ENCODE data around the gene WWOX.

WWOX gene

DNA sequence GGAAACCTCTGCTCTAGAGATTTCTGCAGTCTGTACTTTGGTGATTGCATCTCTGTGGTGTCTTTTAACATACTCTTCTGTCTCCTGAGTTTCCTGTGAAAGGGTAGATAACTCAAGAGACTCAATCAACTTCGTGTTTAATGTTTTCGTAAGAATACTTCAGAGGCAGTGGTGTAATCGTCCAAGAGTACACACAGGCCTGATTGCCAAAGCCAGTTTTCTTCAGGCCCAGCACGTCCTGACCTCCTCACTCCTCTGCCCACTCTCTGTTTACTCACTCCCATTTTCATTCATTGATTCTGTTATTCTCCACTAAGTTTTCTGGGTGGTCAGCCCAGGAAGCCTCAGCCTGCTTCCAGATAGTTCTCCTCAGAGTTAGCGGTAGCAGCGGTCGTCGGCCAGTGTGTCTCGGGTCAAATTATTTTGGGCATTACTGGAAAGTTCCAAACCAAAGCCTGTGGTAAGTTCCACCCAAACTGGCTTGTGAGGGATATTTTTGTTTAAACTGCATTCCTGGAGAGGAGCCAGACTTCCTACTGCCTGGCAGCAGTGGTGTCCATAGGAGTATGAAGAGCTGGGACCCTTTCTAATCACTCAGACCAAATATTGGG, 293.2 kb downstream of the WWOX start:
- TF ChIP-seq ZNF274 (IDR thresholded peaks at IDR 0.05; ENCODE audit: low read depth, low read length), result no peak
- H3K4me3 ChIP-seq (ENCODE audit: low read length), result no peak overlapping the region

DNA sequence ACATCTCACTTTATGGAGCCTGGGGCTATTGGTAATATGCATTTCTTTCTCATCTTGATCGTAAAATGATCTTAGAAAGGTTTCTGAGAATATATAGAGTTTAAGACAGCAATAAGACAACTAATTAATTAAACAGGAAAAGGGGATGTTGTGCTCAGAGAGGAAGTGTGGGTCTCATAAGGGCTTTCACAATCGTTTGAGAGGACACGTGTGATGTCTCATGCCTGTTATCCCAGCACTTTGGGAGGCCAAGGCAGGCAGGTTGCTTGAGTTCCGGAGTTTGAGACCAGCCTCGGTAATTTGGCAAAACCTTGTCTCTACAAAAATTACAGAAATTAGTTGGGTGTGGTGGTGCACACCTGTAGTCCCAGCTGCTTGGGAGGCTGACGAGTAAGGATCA, 295.6 kb downstream of the WWOX start:
- no peak overlapping the region for H3K4me3 ChIP-seq (ENCODE audit: low read length)
- TF ChIP-seq ZNF274 (IDR thresholded peaks at IDR 0.05; ENCODE audit: low read depth, low read length), result no peak

DNA sequence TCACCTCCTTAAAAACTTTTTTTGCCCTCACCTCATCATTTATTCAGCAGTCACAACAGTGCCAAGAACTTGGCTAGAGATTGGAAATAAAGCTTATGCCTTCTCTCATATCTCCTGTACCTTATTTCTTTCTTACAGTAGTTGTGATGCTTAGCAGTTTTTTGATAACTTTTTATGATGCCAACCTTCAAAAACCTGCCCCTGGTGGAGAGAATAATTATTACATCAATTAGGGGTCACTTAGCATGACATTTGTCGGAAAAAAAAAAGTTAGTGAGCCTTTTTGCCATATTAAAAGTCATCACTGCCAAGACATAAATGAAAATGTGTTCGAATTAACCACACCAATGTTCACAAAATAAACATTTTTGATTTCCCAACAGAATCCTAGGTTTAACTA, 296.6 kb downstream of the WWOX start:
- H3K4me3 ChIP-seq (ENCODE audit: low read length), result no peak overlapping the region
- no peak for TF ChIP-seq ZNF274 (IDR thresholded peaks at IDR 0.05; ENCODE audit: low read depth, low read length)

DNA sequence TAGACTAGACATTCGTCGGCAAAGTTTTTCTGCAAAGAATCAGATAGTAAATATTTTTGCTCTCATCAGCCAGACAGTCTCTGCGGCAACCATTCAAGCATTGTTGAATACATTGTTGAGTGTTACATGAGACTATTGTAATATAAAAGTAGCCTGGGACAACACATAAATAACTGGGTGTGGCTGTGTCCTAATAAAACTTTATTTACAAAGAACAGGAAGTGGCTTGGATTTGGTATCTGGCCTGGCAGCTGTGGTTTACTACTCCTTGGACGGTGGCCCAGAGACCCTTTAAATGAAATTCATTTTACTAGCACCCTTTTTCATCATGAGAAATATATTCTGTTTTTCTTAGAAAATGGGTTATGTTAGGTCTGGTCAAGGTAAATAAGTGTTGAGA, 297.2 kb downstream of the WWOX start:
- no peak for TF ChIP-seq ZNF274 (IDR thresholded peaks at IDR 0.05; ENCODE audit: low read depth, low read length)
- H3K4me3 ChIP-seq (ENCODE audit: low read length), result no peak overlapping the region

DNA sequence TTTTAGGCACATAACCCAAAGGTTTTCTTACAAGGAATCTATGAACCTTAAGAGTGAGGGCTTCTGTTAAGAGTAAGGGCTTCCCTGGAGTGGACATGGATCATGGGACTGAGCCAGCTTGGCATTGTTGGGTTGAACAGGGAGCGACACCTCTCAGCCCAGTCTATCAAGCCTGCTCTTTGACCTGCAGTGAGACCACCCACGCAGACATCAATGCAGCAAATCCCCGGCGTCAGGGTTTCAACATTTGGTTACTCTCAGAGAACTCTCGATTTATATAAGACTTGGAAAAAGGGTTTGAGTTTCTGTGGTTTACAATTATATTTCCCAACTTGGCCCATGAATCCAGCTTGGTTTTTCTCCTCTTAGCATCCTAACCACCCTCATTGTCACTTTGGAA, 299.9 kb downstream of the WWOX start:
- TF ChIP-seq ZNF274 (IDR thresholded peaks at IDR 0.05; ENCODE audit: low read depth, low read length), result no peak
- H3K4me3 ChIP-seq (ENCODE audit: low read length), result no peak overlapping the region

DNA sequence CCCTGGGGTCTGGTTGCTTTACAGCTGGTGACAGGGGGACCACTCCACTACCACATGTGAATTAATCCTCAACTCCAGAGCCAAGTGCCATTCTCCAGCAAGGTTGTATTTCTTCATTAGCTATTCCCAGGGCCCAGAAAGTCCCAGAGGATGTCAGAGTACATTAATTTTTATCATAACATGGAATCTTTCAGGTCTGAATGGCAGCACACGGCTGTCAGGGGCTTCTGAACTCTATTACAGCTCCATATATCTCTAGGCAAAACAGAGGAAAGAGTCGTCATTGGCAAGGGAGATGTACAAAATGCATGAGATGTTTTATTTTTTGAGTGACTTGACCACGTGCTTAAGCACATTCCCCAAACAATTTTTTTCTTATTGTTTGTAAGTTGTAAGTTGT, 303.4 kb downstream of the WWOX start:
- no peak overlapping the region for H3K4me3 ChIP-seq (ENCODE audit: low read length)
- no peak for TF ChIP-seq ZNF274 (IDR thresholded peaks at IDR 0.05; ENCODE audit: low read depth, low read length)

DNA sequence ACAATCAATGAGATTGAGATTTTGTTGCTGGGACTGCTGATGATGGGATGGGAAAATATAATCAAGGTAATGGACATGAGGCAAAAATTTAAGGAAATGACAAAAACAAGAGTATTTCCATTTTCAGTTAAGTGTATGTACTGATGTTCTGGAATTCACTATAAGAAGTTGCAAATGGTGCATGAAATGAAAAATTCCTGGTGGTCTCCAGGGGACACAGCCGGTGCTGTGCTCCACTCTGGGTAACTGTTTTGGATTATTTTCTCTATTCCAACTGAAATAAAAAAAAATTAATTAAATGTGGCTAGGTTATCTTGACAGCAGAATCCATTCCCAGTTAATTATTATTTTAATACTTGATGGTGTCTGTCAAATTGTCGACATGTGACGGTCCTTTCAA, 305.6 kb downstream of the WWOX start:
- H3K4me3 ChIP-seq (ENCODE audit: low read length), result no peak overlapping the region
- no peak for TF ChIP-seq ZNF274 (IDR thresholded peaks at IDR 0.05; ENCODE audit: low read depth, low read length)

DNA sequence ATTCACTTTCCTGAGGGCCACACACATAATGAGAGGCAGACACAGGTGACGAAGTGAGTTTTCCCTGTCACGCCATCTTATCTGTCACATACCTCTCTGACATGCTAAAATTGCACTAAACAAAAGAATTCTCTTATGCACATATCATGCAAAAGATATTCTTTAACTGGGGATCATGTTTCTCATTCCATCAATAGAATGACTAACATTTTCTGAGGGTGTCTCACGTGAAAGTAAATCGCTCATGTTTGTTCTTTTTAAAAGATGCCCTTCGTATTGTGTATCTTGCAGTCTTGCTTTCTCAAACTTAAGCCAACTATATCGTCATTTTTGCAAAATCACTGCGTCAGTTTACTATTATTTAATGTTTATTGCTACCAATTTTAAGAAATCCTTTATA, 306.4 kb downstream of the WWOX start:
- no peak for TF ChIP-seq ZNF274 (IDR thresholded peaks at IDR 0.05; ENCODE audit: low read depth, low read length)
- H3K4me3 ChIP-seq (ENCODE audit: low read length), result no peak overlapping the region

DNA sequence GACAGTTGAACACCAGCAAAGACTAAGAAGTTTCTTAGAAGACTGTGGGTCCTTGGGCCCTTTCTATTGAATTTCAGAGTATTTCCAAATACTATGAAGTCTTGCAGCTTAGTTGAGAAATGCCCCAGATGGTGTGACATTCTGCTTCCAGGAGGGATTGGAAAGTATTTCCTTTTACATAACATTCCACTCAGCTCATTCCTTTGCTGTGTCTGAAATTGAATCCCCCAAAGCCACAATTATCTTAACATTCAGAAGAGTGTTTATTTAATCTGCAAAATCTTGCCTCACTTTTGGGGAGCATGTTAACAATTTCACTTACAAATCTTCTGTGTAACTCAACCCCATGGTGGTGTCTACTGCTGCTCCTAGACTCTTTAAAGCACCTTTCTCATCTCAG, 307.7 kb downstream of the WWOX start:
- no peak for TF ChIP-seq ZNF274 (IDR thresholded peaks at IDR 0.05; ENCODE audit: low read depth, low read length)
- no peak overlapping the region for H3K4me3 ChIP-seq (ENCODE audit: low read length)

DNA sequence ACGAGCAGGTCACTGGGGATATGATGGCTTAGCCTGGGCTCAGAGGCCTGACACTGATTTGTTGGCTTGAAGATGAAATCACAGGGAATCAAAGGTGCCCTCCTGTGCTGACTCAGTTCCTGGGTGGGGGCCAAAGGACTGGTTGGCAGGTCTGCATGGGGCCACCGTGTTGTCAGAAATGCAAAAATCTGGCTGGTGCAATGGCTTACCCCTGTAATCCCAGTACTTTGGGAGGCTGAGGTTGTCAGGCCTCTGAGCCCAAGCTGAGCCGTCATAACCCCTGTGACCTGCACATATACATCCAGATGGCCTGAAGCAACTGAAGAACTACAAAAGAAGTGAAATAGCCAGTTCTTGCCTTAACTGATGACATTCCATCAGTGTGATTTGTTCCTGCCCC, 314.2 kb downstream of the WWOX start:
- H3K4me3 ChIP-seq (ENCODE audit: low read length), result no peak overlapping the region

DNA sequence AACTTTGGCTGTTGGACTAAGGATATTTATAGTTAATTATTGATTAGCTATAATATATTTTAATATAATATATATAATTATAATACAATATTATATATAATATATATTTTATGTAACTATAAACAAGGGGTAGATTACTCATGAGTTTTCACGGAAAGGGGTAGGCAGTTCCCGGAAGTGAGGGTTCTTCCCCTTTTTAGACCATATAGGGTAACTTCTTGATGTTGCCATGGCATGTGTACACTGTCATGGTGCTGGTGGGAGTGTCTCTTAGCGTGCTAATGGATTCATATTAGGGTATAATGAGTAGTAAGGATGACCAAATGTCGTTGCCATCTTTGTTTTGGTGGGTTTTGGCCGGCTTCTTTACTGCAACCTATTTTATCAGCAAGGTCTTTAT, 315.6 kb downstream of the WWOX start:
- H3K4me3 ChIP-seq (ENCODE audit: low read length), result no peak overlapping the region
- no peak for TF ChIP-seq ZNF274 (IDR thresholded peaks at IDR 0.05; ENCODE audit: low read depth, low read length)

More for the DNA sequence above, 314.2 kb downstream of the WWOX start:
- TF ChIP-seq ZNF274 (IDR thresholded peaks at IDR 0.05; ENCODE audit: low read depth, low read length), result no peak

DNA sequence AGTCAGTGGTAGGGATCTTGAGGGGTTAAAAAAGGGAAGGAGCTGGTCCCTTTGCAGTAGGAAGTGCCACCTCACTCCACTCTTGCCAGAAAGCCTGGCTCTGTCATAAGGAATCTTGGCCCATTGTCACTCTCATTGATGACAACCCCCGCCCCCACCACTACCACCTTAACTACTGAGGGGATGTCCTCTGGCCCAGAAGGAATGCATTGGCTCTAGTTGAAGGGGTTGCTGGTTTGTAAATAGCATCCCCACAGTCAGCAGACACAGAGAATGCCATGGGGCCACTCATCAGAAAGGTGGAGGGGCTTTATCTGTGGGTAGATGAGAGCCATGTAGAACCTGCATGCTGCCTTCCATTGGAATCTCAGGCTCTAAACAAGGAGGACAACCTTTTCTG, 316.2 kb downstream of the WWOX start:
- no peak overlapping the region for H3K4me3 ChIP-seq (ENCODE audit: low read length)
- no peak for TF ChIP-seq ZNF274 (IDR thresholded peaks at IDR 0.05; ENCODE audit: low read depth, low read length)

DNA sequence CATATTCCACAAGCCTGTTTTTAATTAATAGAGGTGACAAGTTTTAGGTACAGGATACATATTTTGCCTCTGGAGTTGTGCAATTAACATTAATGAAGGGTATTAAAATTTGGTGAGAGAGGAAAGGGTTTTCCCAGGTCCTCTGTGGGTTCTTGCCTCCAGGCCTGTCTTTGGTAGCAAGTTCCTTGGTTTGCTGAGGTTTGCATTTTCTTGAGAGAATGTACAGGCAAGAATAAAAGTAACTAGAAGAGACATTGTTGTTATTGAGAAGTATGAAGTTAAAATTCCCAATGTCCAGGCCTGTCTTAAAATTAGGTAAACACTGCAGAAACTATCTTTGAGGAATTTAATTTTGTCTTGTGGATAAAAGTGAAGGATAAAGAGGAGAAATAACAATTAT, 316.9 kb downstream of the WWOX start:
- TF ChIP-seq ZNF274 (IDR thresholded peaks at IDR 0.05; ENCODE audit: low read depth, low read length), result no peak
- no peak overlapping the region for H3K4me3 ChIP-seq (ENCODE audit: low read length)

DNA sequence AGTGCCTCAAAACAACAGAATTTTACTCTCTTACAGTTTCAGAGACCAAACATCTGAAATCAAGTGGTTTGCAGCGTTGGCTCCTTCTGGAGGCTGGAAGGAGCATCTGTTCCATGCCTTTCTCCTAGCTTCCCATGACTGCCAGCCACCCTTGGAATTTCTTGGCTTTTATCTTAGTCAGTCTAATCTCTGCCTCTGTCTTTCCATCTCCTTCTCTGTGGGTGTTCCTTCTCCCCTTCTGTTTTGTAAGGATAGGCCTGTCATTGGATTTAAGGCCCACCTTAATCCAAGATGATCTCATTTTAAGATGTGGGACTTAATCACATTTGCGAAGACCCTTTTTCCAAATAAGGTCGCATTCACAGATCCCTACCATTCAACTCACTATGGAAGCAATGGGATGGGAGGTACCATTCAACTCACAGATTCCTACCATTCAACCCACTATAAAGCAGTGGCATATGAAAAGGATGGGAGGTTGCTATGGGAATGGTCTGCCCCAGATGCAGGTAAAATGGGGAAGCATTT, 321.8 kb downstream of the WWOX start:
- TF ChIP-seq ZNF274 (IDR thresholded peaks at IDR 0.05; ENCODE audit: low read depth, low read length), result no peak
- H3K4me3 ChIP-seq (ENCODE audit: low read length), result no peak overlapping the region

DNA sequence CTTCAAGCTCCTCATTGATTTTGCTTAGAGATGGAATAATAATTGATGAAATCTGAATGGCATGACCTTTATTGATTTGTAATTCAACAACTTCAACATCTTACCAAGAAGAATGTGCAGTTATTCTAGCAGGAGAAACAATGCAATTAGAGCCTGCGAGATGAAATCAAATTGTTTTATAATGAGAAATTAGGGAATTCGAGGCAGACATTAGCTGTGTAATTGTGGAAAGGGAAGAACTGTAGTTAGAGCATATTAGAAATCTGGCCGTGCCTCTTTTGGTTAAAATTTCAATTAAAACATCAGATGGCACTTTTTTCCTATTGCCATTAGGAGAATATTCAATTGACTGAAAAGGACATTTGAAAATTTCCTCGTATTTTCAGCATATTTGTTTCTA, 325.8 kb downstream of the WWOX start:
- no peak for TF ChIP-seq ZNF274 (IDR thresholded peaks at IDR 0.05; ENCODE audit: low read depth, low read length)
- no peak overlapping the region for H3K4me3 ChIP-seq (ENCODE audit: low read length)

DNA sequence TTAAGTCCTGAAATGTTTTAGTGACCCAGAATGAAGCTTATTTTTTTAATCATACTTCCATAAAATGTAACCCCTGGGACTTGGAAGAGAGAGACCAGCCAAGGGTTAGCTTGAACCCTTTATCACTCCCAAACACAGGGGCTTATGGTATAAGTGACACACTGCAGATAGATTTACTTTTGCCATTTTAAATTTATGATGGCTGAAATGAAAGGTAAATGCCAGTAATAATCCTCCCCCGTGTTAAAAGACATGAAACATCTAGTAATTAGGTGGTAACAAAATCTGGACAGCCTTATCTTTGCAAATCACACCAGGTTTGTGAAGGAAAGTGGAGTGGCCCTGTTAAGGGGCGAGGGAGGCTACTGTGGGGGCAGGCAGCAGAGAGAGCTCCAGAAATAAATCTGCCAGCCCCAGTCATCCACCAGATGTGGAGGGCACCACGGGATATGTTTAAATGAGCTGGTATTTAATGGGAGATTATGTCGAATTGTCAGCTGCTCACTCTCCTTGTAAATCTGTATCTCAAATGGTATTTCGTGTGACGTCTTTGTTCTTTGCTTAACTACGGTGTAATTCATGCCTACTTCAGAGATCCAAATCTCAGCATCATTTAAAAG, 326.5 kb downstream of the WWOX start:
- TF ChIP-seq ZNF274 (IDR thresholded peaks at IDR 0.05; ENCODE audit: low read depth, low read length), result no peak
- H3K4me3 ChIP-seq (ENCODE audit: low read length), result no peak overlapping the region

Measured in GM08714 (cell line).